Stimulated activated CD8-positive, alpha-beta memory T cell treated with anti-CD3 and anti-CD28 coated beads, Interleukin-15, amount 100 ng/mL, for 24 hours (primary cell): Measurements from ENCODE around the gene ATP9B.
A peak's percentile ranks its signal among the peaks of the same experiment; 100 is the strongest.
"Not testable (repeated sequence)": the region's sequence is repeated elsewhere in the genome, so short reads cannot be mapped to it uniquely, and the experiment has no call there.

Experiments
- DNase-seq: peaks from one replicate; pipeline ENCODE4 v3.0.0-alpha.2; 2020; ENCODE audit warnings: low read depth

ATP9B gene

DNA sequence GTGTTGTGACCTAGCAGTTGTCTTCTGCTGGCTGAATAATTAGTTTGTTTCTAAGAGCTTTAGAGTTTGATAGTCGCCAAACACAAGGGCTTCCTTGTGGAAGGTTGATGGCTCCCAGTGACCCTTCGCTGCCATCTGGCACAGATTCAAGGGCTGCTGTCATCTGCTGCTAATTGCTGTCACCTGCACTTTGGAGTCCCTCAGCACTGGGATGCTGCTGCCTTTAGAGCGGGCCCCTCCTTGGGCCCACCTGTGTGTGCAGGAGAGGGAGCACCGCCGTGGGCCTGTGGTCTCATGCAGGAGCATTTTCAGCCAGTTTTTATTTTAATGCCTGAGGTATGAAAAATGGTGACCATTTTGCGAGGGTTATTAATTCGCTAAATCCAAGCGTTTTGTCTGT lies 172.6 kb downstream of the ATP9B start:
- no peak for DNase-seq

DNA sequence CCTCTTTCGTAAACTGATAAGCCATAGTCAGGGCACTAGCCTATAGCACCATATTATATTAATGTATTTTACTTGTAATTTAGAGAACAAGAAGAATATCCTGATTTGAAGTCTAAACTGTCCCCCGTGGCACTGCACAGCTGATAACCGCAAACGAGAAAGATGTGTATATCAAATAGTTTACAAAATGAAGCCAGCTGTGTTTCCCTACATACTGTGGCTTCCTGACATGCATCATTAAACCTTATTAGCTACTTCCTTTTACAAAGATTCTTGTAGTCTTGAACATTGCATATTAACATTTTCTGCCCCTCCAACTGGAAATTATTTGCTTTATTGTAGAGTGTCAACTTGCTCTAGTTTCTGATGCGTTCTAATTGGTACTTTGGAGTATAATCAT lies 173.1 kb downstream of the ATP9B start:
- DNase-seq, result no peak

DNA sequence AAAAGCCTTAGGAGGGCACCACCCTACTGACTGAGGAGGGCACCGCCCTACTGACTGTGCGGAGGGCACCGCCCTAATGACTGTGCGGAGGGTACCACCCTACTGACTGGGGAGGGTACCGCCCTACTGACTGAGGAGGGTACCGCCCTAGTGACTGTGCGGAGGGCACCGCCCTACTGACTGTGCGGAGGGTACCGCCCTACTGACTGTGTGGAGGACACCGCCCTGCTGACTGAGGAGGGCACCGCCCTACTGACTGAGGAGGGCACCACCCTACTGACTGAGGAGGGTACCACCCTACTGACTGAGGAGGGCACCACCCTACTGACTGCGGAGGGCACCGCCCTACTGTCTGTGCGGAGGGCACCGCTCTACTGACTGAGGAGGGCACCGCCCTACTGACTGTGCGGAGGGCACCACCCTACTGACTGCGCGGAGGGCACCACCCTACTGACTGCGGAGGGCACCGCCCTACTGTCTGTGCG lies 176.4 kb downstream of the ATP9B start:
- no peak for DNase-seq

DNA sequence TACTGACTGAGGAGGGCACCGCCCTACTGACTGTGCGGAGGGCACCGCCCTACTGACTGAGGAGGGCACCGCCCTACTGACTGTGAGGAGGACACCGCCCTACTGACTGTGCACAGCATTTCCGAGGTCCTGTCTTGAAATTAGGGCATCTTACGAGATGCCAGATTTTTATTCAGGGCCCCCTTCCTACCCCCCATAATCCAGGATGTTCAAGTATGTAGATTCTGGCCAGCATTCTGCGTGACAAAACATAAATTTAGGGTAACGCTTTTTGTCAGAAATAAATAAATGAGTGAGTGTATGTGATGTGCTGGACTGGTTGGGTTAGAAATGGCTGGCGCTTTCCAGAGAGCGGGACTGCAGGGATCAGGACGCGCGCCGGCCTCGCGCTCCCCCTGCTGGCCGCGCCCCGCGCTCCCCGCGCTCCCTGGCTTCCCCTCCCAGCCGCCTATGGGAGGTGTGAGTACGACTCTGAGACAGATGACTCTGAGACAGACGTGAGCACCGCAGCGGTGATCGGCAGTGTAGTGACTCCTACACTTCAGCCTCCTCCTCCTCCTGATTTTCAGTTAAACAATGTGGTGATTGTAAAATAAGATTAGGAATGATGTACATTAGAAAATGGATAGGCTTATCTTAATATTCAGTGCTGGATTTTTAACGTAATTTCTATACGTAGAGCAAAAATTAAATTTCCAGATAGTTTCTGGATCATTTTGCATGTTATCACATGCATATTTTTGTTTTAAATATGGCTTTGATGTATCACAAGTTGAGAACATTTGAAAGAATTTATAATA lies 177.3 kb downstream of the ATP9B start:
- DNase-seq, result peak; percentile 49

GRCh38 chr18:79248495-79249060 lies 179.4 kb downstream of the ATP9B start:
- DNase-seq, result no peak

- no peak for DNase-seq
These were observed 181.2 kb downstream of the ATP9B start for GRCh38 chr18:79250301-79250981.

DNA sequence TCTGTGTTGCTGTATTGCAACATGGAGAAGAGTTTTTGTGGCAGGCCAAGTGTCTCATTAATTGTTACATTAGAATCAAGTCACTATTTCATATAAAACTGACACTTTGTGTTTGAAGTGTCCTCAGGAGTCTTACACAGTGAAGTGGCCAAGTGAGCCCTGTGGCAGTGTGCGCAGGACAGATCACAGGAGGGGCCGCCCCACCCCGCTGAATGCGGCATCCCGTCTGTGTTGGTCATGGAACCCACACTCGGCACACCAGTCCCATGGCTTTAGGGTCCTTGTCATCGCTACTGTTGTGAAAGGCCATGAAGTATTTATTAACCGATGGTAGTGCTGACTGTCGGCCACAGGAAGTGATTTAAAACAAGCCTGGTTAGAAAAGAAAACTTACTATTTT lies 181.8 kb downstream of the ATP9B start:
- DNase-seq, result no peak

DNA sequence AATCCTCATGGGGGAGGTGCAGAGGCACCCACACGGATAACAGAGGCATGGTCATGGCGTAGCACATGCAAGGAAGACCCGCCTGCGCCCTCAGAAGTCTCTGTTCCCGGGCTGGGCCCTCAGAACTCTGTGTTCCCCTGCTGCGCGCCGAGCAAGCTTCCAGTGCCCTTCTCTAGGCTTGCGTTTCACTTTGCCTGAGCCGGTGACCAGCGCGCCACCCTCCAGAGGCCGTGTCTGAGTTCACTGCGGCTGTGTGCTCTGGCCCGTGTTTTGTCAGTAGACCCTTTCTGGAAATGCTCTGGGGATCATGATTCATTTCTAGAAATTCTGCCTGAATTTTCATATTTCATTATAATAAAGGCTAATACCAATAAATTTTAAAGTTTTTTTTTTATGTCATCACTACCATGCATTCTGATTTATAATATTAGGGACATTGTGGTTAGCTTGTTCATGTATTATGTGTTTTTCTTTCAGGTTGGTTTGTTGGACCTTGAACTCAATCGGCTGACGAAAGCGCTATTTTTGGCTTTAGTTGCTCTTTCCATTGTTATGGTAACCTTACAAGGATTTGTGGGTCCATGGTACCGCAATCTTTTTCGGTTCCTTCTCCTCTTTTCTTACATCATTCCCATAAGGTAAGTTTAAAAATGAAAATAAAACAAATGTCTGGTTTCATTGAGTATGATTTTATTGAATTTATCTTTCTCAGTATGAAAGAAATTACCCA lies 183.9 kb downstream of the ATP9B start:
- DNase-seq, result no peak

DNA sequence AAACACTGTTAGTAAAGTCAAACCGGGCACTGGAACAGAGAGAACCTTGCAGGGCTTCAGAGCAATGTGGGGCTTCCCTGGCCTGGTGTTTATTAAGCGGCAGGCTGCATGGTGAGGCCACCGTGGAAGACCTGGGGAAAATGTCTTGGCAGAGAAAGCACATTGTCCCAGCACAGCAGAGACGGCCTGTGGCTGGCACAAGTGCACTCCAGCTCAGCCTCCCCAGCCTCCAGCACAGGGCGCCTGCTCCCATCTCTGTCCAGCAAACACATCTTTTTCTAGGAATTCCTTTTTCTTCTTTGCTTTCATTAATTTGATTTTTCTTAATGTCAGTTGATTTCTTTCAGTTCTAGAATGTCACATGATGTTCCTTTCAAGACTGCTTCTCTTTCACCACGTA lies 188.3 kb downstream of the ATP9B start:
- DNase-seq, result no peak

- DNase-seq, result no peak
These were observed 189.3 kb downstream of the ATP9B start for GRCh38 chr18:79258447-79258846.

DNA sequence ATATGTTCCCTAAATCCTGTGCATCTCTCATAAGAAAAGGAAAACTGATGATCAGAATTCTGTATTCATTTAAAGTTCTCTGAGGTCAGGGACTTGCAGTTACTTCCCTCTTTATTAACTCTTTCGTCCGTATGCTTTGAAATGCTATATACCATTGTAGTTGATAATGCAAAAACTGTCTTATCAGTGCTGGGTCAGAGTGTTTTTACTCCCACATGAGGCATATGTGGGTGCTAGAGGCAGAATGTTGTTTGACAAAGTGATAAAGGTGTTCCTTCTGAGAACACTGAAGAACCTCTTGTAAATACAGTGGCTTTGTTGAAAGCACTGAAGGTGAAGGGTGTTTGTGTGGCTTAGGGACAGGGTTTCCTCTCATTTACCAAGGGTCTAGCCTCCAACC lies 190.0 kb downstream of the ATP9B start:
- no peak for DNase-seq

GRCh38 chr18:79260023-79260422 lies 190.8 kb downstream of the ATP9B start:
- DNase-seq, result no peak

DNA sequence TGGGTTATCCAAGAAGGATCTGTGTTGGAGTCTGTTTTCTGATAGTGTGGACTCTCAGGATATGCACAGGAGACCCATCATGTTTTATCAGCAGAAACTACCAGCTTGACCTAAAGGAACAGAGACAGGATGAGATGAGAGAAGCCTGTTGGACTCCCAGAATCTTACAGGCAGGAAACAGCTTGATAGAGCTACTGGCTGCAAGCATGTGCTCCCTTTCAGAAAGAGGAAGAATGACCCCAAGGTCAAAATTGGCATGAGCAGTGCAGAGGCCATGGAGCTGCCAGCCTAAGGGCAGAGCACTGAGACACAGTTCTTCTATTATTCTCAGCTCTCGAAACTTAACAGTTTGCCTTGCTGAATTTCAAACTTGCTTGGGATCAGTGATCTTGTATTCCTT lies 191.3 kb downstream of the ATP9B start:
- no peak for DNase-seq

GRCh38 chr18:79265068-79265467 lies 195.9 kb downstream of the ATP9B start:
- DNase-seq, result not testable (repeated sequence)

DNA sequence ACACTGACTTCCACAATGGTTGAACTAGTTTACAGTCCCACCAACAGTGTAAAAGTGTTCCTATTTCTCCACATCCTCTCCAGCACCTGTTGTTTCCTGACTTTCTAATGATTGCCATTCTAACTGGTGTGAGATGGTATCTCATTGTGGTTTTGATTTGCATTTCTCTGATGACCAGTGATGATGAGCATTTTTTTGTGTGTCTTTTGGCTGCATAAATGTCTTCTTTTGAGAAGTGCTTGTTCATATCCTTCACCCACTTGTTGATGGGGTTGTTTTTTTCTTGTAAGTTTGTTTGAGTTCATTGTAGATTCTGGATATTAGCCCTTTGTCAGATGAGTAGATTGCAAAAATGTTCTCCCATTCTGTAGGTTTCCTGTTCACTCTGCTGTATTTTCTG lies 202.6 kb downstream of the ATP9B start:
- DNase-seq, result not testable (repeated sequence)

GRCh38 chr18:79272916-79273315 lies 203.7 kb downstream of the ATP9B start:
- DNase-seq, result no peak

DNA sequence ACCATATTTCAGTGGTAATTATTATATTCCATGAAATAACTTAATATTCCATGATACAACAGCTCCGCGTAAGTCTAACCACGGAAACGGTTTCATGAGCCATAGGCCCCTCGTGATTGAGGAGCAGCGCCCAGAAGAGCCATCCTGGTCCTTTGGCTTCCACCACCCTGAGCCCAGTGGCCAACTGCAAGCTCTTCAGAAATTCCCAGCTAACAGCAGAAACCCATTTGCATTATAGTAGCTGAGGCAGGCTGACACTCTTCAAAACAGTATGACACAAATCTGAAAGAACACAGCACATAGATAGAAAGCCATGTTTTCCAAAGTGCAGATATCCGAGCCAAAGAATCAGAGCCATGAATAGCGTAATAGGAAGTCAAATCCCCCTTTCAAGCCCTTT lies 205.6 kb downstream of the ATP9B start:
- no peak for DNase-seq

DNA sequence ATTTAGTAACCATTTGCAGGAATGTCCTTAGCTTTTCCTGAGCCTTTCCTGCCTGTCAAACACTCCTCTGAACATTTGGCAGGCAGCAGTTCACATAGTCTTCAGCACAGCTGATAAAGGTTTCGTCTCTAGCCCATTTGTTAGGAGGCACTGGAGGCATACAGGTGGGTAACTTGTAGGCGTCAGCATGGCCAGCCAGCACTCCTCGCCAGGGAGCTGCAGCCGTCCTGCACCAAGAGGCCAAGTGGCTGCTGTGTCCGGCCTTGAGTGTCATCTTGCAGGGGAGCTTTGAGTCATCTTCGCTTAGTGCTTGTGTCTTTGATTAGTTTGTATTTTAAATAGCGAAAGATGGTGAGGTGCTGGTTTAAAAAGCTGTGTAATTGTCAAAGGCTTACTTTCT lies 206.3 kb downstream of the ATP9B start:
- DNase-seq, result no peak

GRCh38 chr18:79275992-79276391 lies 206.8 kb downstream of the ATP9B start:
- DNase-seq, result no peak

DNA sequence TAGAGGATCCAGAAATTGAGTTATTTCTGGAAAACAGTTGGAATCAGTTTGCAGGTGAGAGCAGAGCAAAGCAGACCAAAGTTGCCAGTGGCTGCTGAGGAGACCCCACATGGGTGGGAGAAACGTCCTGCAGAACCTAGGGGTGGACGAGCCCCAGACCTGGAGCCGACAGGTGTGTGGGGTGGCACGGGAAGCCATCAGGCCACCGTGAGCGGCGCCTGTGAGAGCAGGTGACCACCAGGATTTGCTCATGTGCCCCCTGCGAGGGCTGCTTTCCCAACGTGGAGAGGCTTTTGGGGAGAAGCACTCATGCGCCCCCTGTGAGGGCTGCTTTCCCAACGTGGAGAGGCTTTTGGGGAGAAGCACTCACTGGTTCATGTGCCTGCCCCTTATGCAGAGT lies 209.7 kb downstream of the ATP9B start:
- no peak for DNase-seq

GRCh38 chr18:79283131-79283810 lies 214.1 kb downstream of the ATP9B start:
- DNase-seq, result no peak

DNA sequence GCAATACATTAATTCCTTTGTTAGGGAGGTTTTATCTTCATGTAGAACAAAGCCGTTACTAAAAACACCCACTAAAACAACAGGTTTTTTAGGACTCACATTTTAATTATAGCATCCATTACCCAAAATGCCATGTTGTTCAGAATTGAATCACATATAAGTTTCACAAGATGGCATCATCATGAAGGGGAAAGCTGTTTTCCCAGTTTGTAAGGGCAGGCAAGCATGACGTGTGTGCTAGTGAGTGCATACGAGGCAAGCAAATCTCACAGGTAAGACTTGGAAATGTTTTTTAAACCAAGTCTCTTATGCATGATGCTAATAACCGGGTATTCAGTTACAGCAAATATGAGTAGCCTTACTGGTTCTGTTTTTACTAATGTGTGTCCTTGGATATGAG lies 214.7 kb downstream of the ATP9B start:
- DNase-seq, result no peak
